NB4 (cell line): ENCODE measurements around the gene GNG11.

Experiments used
- CTCF ChIP-seq: IDR thresholded peaks from one replicate; pipeline ENCODE4 v1.5.1; 2012; ENCODE audit warnings: low read depth, low read length
- MYC ChIP-seq: IDR thresholded peaks from 2 replicates; pipeline ENCODE4 v1.6.1; 2011; ENCODE audit warnings: low read depth, low read length
- POLR2A ChIP-seq: IDR thresholded peaks from 2 replicates; pipeline ENCODE4 v1.6.1; 2011; ENCODE audit warnings: mild to moderate bottlenecking; ENCODE audit not compliant: insufficient read length; ENCODE audit errors: extremely low read depth
- TF ChIP-seq, protein P1 (sequence below): IDR thresholded peaks from 2 replicates; pipeline ENCODE4 v1.6.1; 2011; ENCODE audit warnings: low read depth, low read length

DNA sequence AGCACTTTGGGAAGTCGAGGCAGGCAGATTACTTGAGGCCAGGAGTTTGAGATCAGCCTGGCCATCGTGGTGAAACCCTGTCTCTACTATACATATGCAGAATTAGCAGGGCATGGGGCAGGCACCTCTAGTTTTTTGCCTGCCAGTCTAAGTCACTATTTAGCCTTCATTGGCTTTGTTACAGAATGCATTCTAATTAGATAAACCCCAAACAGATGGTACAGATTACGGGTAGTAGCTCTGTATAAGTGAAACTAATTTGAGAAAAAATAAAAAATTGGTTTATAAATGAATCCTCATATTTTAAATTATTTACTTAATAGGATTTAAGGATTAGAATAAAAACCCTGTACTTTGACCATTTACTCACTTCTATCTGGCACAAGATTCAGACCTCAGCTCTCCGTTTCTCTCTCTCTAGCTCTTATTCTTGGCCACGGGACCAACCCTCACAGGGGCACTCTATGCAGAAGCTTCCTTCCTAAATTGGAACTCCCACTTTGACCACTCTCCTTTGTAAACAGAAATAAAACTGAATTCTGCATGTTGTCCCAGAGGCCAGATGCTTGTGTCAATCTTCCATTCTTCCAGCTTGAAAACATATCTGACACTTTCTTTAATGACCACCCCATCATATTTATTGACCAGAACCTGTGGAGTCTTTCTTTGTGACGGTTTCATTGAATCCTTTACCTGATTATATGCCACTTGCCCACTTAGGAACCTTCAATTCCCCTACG, 55.8 kb downstream of the GNG11 start:
- TF ChIP-seq MYC, result no peak
- no peak for TF ChIP-seq CTCF
- no peak for TF ChIP-seq POLR2A
- TF ChIP-seq, protein P1, sequence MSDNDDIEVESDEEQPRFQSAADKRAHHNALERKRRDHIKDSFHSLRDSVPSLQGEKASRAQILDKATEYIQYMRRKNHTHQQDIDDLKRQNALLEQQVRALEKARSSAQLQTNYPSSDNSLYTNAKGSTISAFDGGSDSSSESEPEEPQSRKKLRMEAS, result no peak
